Omental fat pad (tissue), 4 donors: ENCODE measurements around the gene CD14. TPM values are rescaled to one million over a fixed set of nuclear protein-coding genes. Genes with fewer than 3 reads are reported as not detected.
"Not testable (repeated sequence)": the region's sequence is repeated elsewhere in the genome, so short reads cannot be mapped to it uniquely, and the experiment has no call there.

ENCODE experiments used
- ATAC-seq: fragments of 150-250 bp; one replicate; pipeline ENCODE4 v1.9.1; 2016; ENCODE audit warnings: mild to moderate bottlenecking, moderate library complexity; ENCODE audit not compliant: low FRiP score
- DNase-seq: peaks from one replicate; pipeline ENCODE4 v3.0.0-alpha.2; 2019; ENCODE audit warnings: low spot score
- CTCF ChIP-seq, 3 donors: fragments of 450-650 bp; IDR thresholded peaks; one replicate each; pipeline ENCODE4 v1.5.1; 2016 to 2017; ENCODE audit warnings: antibody characterized with exemption in 3 of 3, mild to moderate bottlenecking in 3 of 3, moderate library complexity in 2 of 3
- total RNA-seq, 4 donors: library from RNA; depleted of rRNA; stranded (reverse); fragments of >200 nt; gene quantifications; one replicate each; pipeline ENCODE4 v1.1.0, GENCODE V29; 2016

CD14 gene
- total RNA-seq, 4 donors from 2014 or later: 129 to 173 (median 158) TPM

GRCh38 chr5:140607031-140607430 is 25.9 kb downstream of the CD14 start:
- no peak for TF ChIP-seq CTCF (IDR thresholded peaks at IDR 0.05)
- no peak for ATAC-seq
- no peak for DNase-seq

GRCh38 chr5:140605879-140606278 is 27.1 kb downstream of the CD14 start:
- no peak for TF ChIP-seq CTCF (IDR thresholded peaks at IDR 0.05)

GRCh38 chr5:140603734-140604133 is 29.2 kb downstream of the CD14 start:
- TF ChIP-seq CTCF (IDR thresholded peaks at IDR 0.05): no peak
- ATAC-seq: no peak
- no peak for DNase-seq

More at GRCh38 chr5:140605879-140606278, 27.1 kb downstream of the CD14 start:
- ATAC-seq (no peak), DNase-seq (no peak)

- ATAC-seq, DNase-seq: not testable (repeated sequence)
These were observed 29.6 kb downstream of the CD14 start for GRCh38 chr5:140603446-140603698.

GRCh38 chr5:140602147-140602546 is 30.8 kb downstream of the CD14 start:
- ATAC-seq (peak; percentile 20), DNase-seq (no peak)
- no peak for TF ChIP-seq CTCF (IDR thresholded peaks at IDR 0.05)

GRCh38 chr5:140600096-140600495 is 32.9 kb downstream of the CD14 start:
- DNase-seq (no peak), ATAC-seq (no peak)
- TF ChIP-seq CTCF (IDR thresholded peaks at IDR 0.05): no peak

- TF ChIP-seq CTCF (IDR thresholded peaks at IDR 0.05): no peak
- no peak for ATAC-seq
- no peak for DNase-seq
These were observed 34.1 kb downstream of the CD14 start for GRCh38 chr5:140598836-140599235.

GRCh38 chr5:140596321-140596741 is 36.6 kb downstream of the CD14 start:
- ATAC-seq (peak; percentile 58), DNase-seq (no peak)
- no peak for TF ChIP-seq CTCF (IDR thresholded peaks at IDR 0.05)
